ENCODE data around the gene TDRKH.

TDRKH gene

GRCh38 chr1:151831256-151831591, 40.9 kb upstream of the TDRKH start:
- Histone ChIP-seq H3K79me1 (ENCODE audit: low read length) (no peaks in the 10 kb centered on the region), H2AFZ (ENCODE audit: insufficient read depth, low read length, poor library complexity) (no peak overlapping the region), H4K8ac (ENCODE audit: low read depth, low read length) (no peak overlapping the region), H2BK120ac (ENCODE audit: insufficient read depth, low read length, poor library complexity) (no peak overlapping the region), H4K91ac (ENCODE audit: low read depth, low read length) (no peak overlapping the region), H4K12ac (ENCODE audit: low read depth, low read length) (no peak overlapping the region), H3K14ac (ENCODE audit: low read length) (no peak overlapping the region), H3K23ac (ENCODE audit: low read length) (no peak overlapping the region), H3K27me3 (ENCODE audit: insufficient read depth, low read length) (no peaks in the 10 kb centered on the region), H3K4me2 (ENCODE audit: low read length) (no peak overlapping the region), H2AK5ac (ENCODE audit: low read length) (no peak overlapping the region), H3K9me3 (ENCODE audit: insufficient read depth, low read depth, low read length) (no peaks in the 10 kb centered on the region), H3K36me3 (ENCODE audit: control insufficient read depth in 1 of 2, insufficient read depth in 2 of 2, low read length in 2 of 2) (no peaks in the 10 kb centered on the region), H2BK5ac (ENCODE audit: low read depth, low read length, poor library complexity) (no peak overlapping the region), H3K4me1 (ENCODE audit: control insufficient read depth in 1 of 2, insufficient read depth in 2 of 2, low read length in 2 of 2) (no peaks in the 10 kb centered on the region), H3K4me3 (ENCODE audit: low read depth, low read length) (no peak overlapping the region), H3K4ac (ENCODE audit: low read depth, low read length) (no peak overlapping the region), H3K79me2 (ENCODE audit: control insufficient read depth, insufficient read depth, low read length, poor library complexity) (no peaks in the 10 kb centered on the region), H3K18ac (ENCODE audit: low read length) (no peak overlapping the region), H3K27ac (ENCODE audit: low read depth, low read length) (no peak overlapping the region), H3K9ac (ENCODE audit: low read length) (no peak overlapping the region), H2BK12ac (ENCODE audit: low read length) (no peak overlapping the region)
- no peak for DNase-seq
- no CpG with 5 or more reads among the region's 4 CpGs for WGBS (ENCODE audit: extremely low coverage, insufficient coverage, insufficient read length)

- H2BK12ac ChIP-seq (ENCODE audit: low read length) = no peak overlapping the region
- no peaks in the 10 kb centered on the region for H3K9me3 ChIP-seq (ENCODE audit: insufficient read depth, low read depth, low read length)
- no peak overlapping the region for H4K12ac ChIP-seq (ENCODE audit: low read depth, low read length)
- H3K79me2 ChIP-seq (ENCODE audit: control insufficient read depth, insufficient read depth, low read length, poor library complexity) = no peaks in the 10 kb centered on the region
- H2BK120ac ChIP-seq (ENCODE audit: insufficient read depth, low read length, poor library complexity) = no peak overlapping the region
- H4K91ac ChIP-seq (ENCODE audit: low read depth, low read length) = no peak overlapping the region
- no peak overlapping the region for H3K23ac ChIP-seq (ENCODE audit: low read length)
- H3K14ac ChIP-seq (ENCODE audit: low read length) = no peak overlapping the region
- H4K8ac ChIP-seq (ENCODE audit: low read depth, low read length) = no peak overlapping the region
- no peak overlapping the region for H3K9ac ChIP-seq (ENCODE audit: low read length)
- no peaks in the 10 kb centered on the region for H3K27me3 ChIP-seq (ENCODE audit: insufficient read depth, low read length)
- no peaks in the 10 kb centered on the region for H3K79me1 ChIP-seq (ENCODE audit: low read length)
- no CpG with 5 or more reads among the region's 6 CpGs for WGBS (ENCODE audit: extremely low coverage, insufficient coverage, insufficient read length)
- no peaks in the 10 kb centered on the region for H3K4me1 ChIP-seq (ENCODE audit: control insufficient read depth in 1 of 2, insufficient read depth in 2 of 2, low read length in 2 of 2)
- DNase-seq = no peak
- no peaks in the 10 kb centered on the region for H3K36me3 ChIP-seq (ENCODE audit: control insufficient read depth in 1 of 2, insufficient read depth in 2 of 2, low read length in 2 of 2)
- H2AK5ac ChIP-seq (ENCODE audit: low read length) = no peak overlapping the region
- no peak overlapping the region for H3K27ac ChIP-seq (ENCODE audit: low read depth, low read length)
- H2AFZ ChIP-seq (ENCODE audit: insufficient read depth, low read length, poor library complexity) = no peak overlapping the region
- H3K4ac ChIP-seq (ENCODE audit: low read depth, low read length) = no peak overlapping the region
- no peak overlapping the region for H3K4me2 ChIP-seq (ENCODE audit: low read length)
- no peak overlapping the region for H3K18ac ChIP-seq (ENCODE audit: low read length)
- H2BK5ac ChIP-seq (ENCODE audit: low read depth, low read length, poor library complexity) = no peak overlapping the region
- no peak overlapping the region for H3K4me3 ChIP-seq (ENCODE audit: low read depth, low read length)
Measured at GRCh38 chr1:151830055-151830454, 39.8 kb upstream of the TDRKH start.

- Histone ChIP-seq H3K23ac (ENCODE audit: low read length) (no peak overlapping the region), H3K14ac (ENCODE audit: low read length) (no peak overlapping the region), H2AFZ (ENCODE audit: insufficient read depth, low read length, poor library complexity) (no peak overlapping the region), H3K9ac (ENCODE audit: low read length) (no peak overlapping the region), H4K8ac (ENCODE audit: low read depth, low read length) (no peak overlapping the region), H3K27ac (ENCODE audit: low read depth, low read length) (no peak overlapping the region), H3K4me2 (ENCODE audit: low read length) (no peak overlapping the region), H3K18ac (ENCODE audit: low read length) (no peak overlapping the region), H3K27me3 (ENCODE audit: insufficient read depth, low read length) (no peaks in the 10 kb centered on the region), H4K12ac (ENCODE audit: low read depth, low read length) (no peak overlapping the region), H4K91ac (ENCODE audit: low read depth, low read length) (no peak overlapping the region), H3K4me1 (ENCODE audit: control insufficient read depth in 1 of 2, insufficient read depth in 2 of 2, low read length in 2 of 2) (no peaks in the 10 kb centered on the region), H3K79me2 (ENCODE audit: control insufficient read depth, insufficient read depth, low read length, poor library complexity) (no peaks in the 10 kb centered on the region), H3K9me3 (ENCODE audit: insufficient read depth, low read depth, low read length) (no peaks in the 10 kb centered on the region), H3K79me1 (ENCODE audit: low read length) (no peaks in the 10 kb centered on the region), H3K4ac (ENCODE audit: low read depth, low read length) (no peak overlapping the region), H3K36me3 (ENCODE audit: control insufficient read depth in 1 of 2, insufficient read depth in 2 of 2, low read length in 2 of 2) (no peaks in the 10 kb centered on the region), H2AK5ac (ENCODE audit: low read length) (no peak overlapping the region), H2BK12ac (ENCODE audit: low read length) (no peak overlapping the region), H2BK5ac (ENCODE audit: low read depth, low read length, poor library complexity) (no peak overlapping the region), H3K4me3 (ENCODE audit: low read depth, low read length) (no peak overlapping the region), H2BK120ac (ENCODE audit: insufficient read depth, low read length, poor library complexity) (no peak overlapping the region)
- WGBS (ENCODE audit: extremely low coverage, insufficient coverage, insufficient read length) = no CpG with 5 or more reads among the region's 4 CpGs
- DNase-seq = no peak
Measured at GRCh38 chr1:151829352-151830046, 39.2 kb upstream of the TDRKH start.

- H3K27ac ChIP-seq (ENCODE audit: low read depth, low read length) = no peak overlapping the region
- H3K9ac ChIP-seq (ENCODE audit: low read length) = no peak overlapping the region
- no peak overlapping the region for H4K8ac ChIP-seq (ENCODE audit: low read depth, low read length)
- no peak overlapping the region for H2BK5ac ChIP-seq (ENCODE audit: low read depth, low read length, poor library complexity)
- no peak overlapping the region for H4K91ac ChIP-seq (ENCODE audit: low read depth, low read length)
- no peak overlapping the region for H2BK12ac ChIP-seq (ENCODE audit: low read length)
- no peak overlapping the region for H3K23ac ChIP-seq (ENCODE audit: low read length)
- H3K27me3 ChIP-seq (ENCODE audit: insufficient read depth, low read length) = no peaks in the 10 kb centered on the region
- H3K36me3 ChIP-seq (ENCODE audit: control insufficient read depth in 1 of 2, insufficient read depth in 2 of 2, low read length in 2 of 2) = no peaks in the 10 kb centered on the region
- H2AFZ ChIP-seq (ENCODE audit: insufficient read depth, low read length, poor library complexity) = no peak overlapping the region
- H3K4me2 ChIP-seq (ENCODE audit: low read length) = no peak overlapping the region
- H4K12ac ChIP-seq (ENCODE audit: low read depth, low read length) = no peak overlapping the region
- no peak overlapping the region for H2BK120ac ChIP-seq (ENCODE audit: insufficient read depth, low read length, poor library complexity)
- no peak overlapping the region for H3K14ac ChIP-seq (ENCODE audit: low read length)
- no peak overlapping the region for H2AK5ac ChIP-seq (ENCODE audit: low read length)
- no peak for DNase-seq
- H3K9me3 ChIP-seq (ENCODE audit: insufficient read depth, low read depth, low read length) = no peaks in the 10 kb centered on the region
- no peaks in the 10 kb centered on the region for H3K79me2 ChIP-seq (ENCODE audit: control insufficient read depth, insufficient read depth, low read length, poor library complexity)
- no peak overlapping the region for H3K4me3 ChIP-seq (ENCODE audit: low read depth, low read length)
- no CpG with 5 or more reads among the region's 12 CpGs for WGBS (ENCODE audit: extremely low coverage, insufficient coverage, insufficient read length)
- no peaks in the 10 kb centered on the region for H3K79me1 ChIP-seq (ENCODE audit: low read length)
- H3K18ac ChIP-seq (ENCODE audit: low read length) = no peak overlapping the region
- H3K4me1 ChIP-seq (ENCODE audit: control insufficient read depth in 1 of 2, insufficient read depth in 2 of 2, low read length in 2 of 2) = no peaks in the 10 kb centered on the region
- H3K4ac ChIP-seq (ENCODE audit: low read depth, low read length) = no peak overlapping the region
Measured at GRCh38 chr1:151828921-151829320, 38.6 kb upstream of the TDRKH start.

All from trophoblast cell (in vitro differentiated cells and primary cell).